H9 (cell line): ENCODE results near the gene MYO5B. TPM values are rescaled to one million over a fixed set of nuclear protein-coding genes. Genes with fewer than 3 reads are reported as not detected.

ENCODE experiments used
- DNase-seq: peaks from one replicate; pipeline ENCODE4 v3.0.0-alpha.2; 2017
- H2AFZ ChIP-seq: one replicate; pipeline ENCODE4 v1.6.1; 2013; ENCODE audit warnings: mild to moderate bottlenecking, low read length, control low read depth, moderate library complexity
- H2AK5ac ChIP-seq: 2 replicates; pipeline ENCODE4 v1.6.1; 2013; ENCODE audit warnings: low read length, control low read depth, mixed read lengths; ENCODE audit not compliant: insufficient read length
- H2BK120ac ChIP-seq: one replicate; pipeline ENCODE4 v1.6.1; 2013; ENCODE audit warnings: low read depth, mild to moderate bottlenecking, low read length, control low read depth, inconsistent platforms; ENCODE audit not compliant: poor library complexity, severe bottlenecking
- H2BK12ac ChIP-seq: 2 replicates; pipeline ENCODE4 v1.6.1; 2013; ENCODE audit warnings: low read length, control low read depth, mixed read lengths, low read depth; ENCODE audit not compliant: insufficient read length
- H2BK15ac ChIP-seq: 2 replicates; pipeline ENCODE4 v1.6.1; 2013; ENCODE audit warnings: low read depth, low read length, control low read depth
- H2BK20ac ChIP-seq: one replicate; pipeline ENCODE4 v1.6.1; 2013; ENCODE audit warnings: low read depth, mild to moderate bottlenecking, low read length, control low read depth, inconsistent platforms; ENCODE audit not compliant: poor library complexity, severe bottlenecking
- H2BK5ac ChIP-seq: 2 replicates; pipeline ENCODE4 v1.6.1; 2013; ENCODE audit warnings: low read length, control low read depth, mixed read lengths; ENCODE audit not compliant: insufficient read length
- H3K14ac ChIP-seq: 2 replicates; pipeline ENCODE4 v1.6.1; 2013; ENCODE audit warnings: low read length, control low read depth; ENCODE audit not compliant: insufficient read depth
- H3K18ac ChIP-seq: 2 replicates; pipeline ENCODE4 v1.6.1; 2013; ENCODE audit warnings: low read depth, mild to moderate bottlenecking, mixed read lengths, low read length, control low read depth; ENCODE audit not compliant: insufficient read length
- H3K23ac ChIP-seq: 2 replicates; pipeline ENCODE4 v1.6.1; 2013; ENCODE audit warnings: low read length, control low read depth, mixed read lengths, low read depth; ENCODE audit not compliant: insufficient read length
- H3K23me2 ChIP-seq: 2 replicates; pipeline ENCODE4 v1.6.1; 2013; ENCODE audit warnings: low read depth, mild to moderate bottlenecking, mixed read lengths, low read length, control low read depth; ENCODE audit not compliant: insufficient read length, poor library complexity, severe bottlenecking
- H3K27ac ChIP-seq: 2 replicates; pipeline ENCODE4 v1.5.1; 2013; ENCODE audit warnings: low read length, control low read depth, mixed read lengths, low read depth; ENCODE audit not compliant: insufficient read length
- H3K27me3 ChIP-seq: 2 replicates; pipeline ENCODE4 v1.6.1; 2013; ENCODE audit warnings: low read length, control low read depth, inconsistent platforms; ENCODE audit not compliant: insufficient read depth
- H3K4ac ChIP-seq: 2 replicates; pipeline ENCODE4 v1.6.1; 2013; ENCODE audit warnings: low read depth, mild to moderate bottlenecking, control low read depth, inconsistent platforms, low read length, moderate library complexity
- H3K4me1 ChIP-seq: 2 replicates; pipeline ENCODE4 v1.6.1; 2013; ENCODE audit warnings: low read length, control low read depth, inconsistent platforms; ENCODE audit not compliant: insufficient read depth
- H3K4me2 ChIP-seq: 2 replicates; pipeline ENCODE4 v1.6.1; 2013; ENCODE audit warnings: low read length, control low read depth, mixed read lengths; ENCODE audit not compliant: insufficient read length, insufficient read depth
- H3K56ac ChIP-seq: 2 replicates; pipeline ENCODE4 v1.6.1; 2013; ENCODE audit warnings: low read depth, mild to moderate bottlenecking, mixed read lengths, low read length, control low read depth; ENCODE audit not compliant: insufficient read length
- H3K79me1 ChIP-seq: 2 replicates; pipeline ENCODE4 v1.6.1; 2013; ENCODE audit warnings: low read depth, mild to moderate bottlenecking, moderate library complexity, low read length, control low read depth, inconsistent platforms; ENCODE audit not compliant: insufficient read depth, poor library complexity, severe bottlenecking
- H3K79me2 ChIP-seq: 2 replicates; pipeline ENCODE4 v1.6.1; 2013; ENCODE audit warnings: low read length, control low read depth, inconsistent platforms; ENCODE audit not compliant: insufficient read depth
- H3K9ac ChIP-seq: 2 replicates; pipeline ENCODE4 v1.6.1; 2013; ENCODE audit warnings: low read length, control low read depth, mixed read lengths; ENCODE audit not compliant: insufficient read length; ENCODE audit errors: extremely low read depth
- H3K9me3 ChIP-seq: one replicate; pipeline ENCODE4 v1.6.1; 2013; ENCODE audit warnings: low read depth, low read length, inconsistent platforms; ENCODE audit not compliant: control insufficient read depth
- H3T11ph ChIP-seq: one replicate; pipeline ENCODE4 v1.6.1; 2013; ENCODE audit warnings: mild to moderate bottlenecking, low read length, control low read depth, inconsistent platforms
- H4K20me1 ChIP-seq: one replicate; pipeline ENCODE4 v1.6.1; 2013; ENCODE audit not compliant: control insufficient read depth, insufficient read length, insufficient read depth
- H4K5ac ChIP-seq: 2 replicates; pipeline ENCODE4 v1.6.1; 2013; ENCODE audit warnings: low read depth, mild to moderate bottlenecking, mixed read lengths, low read length, control low read depth; ENCODE audit not compliant: insufficient read length
- H4K8ac ChIP-seq: replicated peaks from 2 replicates; pipeline ENCODE4 v1.6.1; 2013; ENCODE audit warnings: low read length, control low read depth, mixed read lengths, low read depth; ENCODE audit not compliant: insufficient read length
- H4K91ac ChIP-seq: 2 replicates; pipeline ENCODE4 v1.6.1; 2013; ENCODE audit warnings: low read depth, mild to moderate bottlenecking, moderate library complexity, mixed read lengths, low read length, control low read depth; ENCODE audit not compliant: insufficient read length
- H3K27ac Mint-ChIP-seq, 3 experiments: 2 replicates in 2 of 3; 3 replicates in 1 of 3; pipeline ENCODE4 v1.8.0; 2020 to 2021; ENCODE audit warnings: mixed read lengths in 3 of 3, mild to moderate bottlenecking in 1 of 3, moderate library complexity in 1 of 3
- H3K27me3 Mint-ChIP-seq: 2 replicates; pipeline ENCODE4 v1.8.0; 2021; ENCODE audit warnings: low read depth, mild to moderate bottlenecking, moderate library complexity, mixed read lengths
- H3K36me3 Mint-ChIP-seq, 3 experiments: 2 replicates in 2 of 3; 3 replicates in 1 of 3; pipeline ENCODE4 v1.8.0; 2020 to 2021; ENCODE audit warnings: low read depth in 3 of 3, mixed read lengths in 3 of 3; ENCODE audit not compliant: insufficient read depth in 1 of 3
- H3K4me1 Mint-ChIP-seq, 2 experiments: 2 replicates each; pipeline ENCODE4 v1.8.0; 2020; ENCODE audit warnings: mixed read lengths in 2 of 2
- H3K4me3 Mint-ChIP-seq, 2 experiments: 2 replicates in 1 of 2; 3 replicates in 1 of 2; pipeline ENCODE4 v1.8.0; 2020 to 2021; ENCODE audit warnings: mild to moderate bottlenecking in 2 of 2, mixed read lengths in 2 of 2, moderate library complexity in 1 of 2
- H3K9me3 Mint-ChIP-seq, 2 experiments: 2 replicates in 1 of 2; 3 replicates in 1 of 2; pipeline ENCODE4 v1.8.0; 2020; ENCODE audit warnings: mild to moderate bottlenecking in 2 of 2, mixed read lengths in 2 of 2, moderate library complexity in 1 of 2
- CTCF ChIP-seq: fragments of 200-600 bp; sonication (generic); conservative IDR thresholded peaks from 3 replicates; pipeline ENCODE4 v1.8.0; 2021; ENCODE audit warnings: antibody characterized with exemption, mild to moderate bottlenecking
- WGBS: extraction: QIAGEN DNeasy Blood & Tissue Kit; methylation state at CpG from one replicate; pipeline ENCODE4 v1.1.7; 2013; ENCODE audit warnings: missing lambda C conversion rate, low lambda C conversion rate, mixed read lengths; ENCODE audit not compliant: insufficient read length; ENCODE audit errors: extremely low coverage; 5-methylcytosine and 5-hydroxymethylcytosine counted together
- total RNA-seq: library from RNA; stranded (reverse); gene quantifications from 2 replicates; pipeline ENCODE4 v1.2.1, GENCODE V29; 2021

The MYO5B gene
- total RNA-seq, 1 experiment from 2014 or later = 9.3 TPM

- H3K18ac ChIP-seq = no peak overlapping the region
- H2BK15ac ChIP-seq = no peak overlapping the region
- whole genome bisulfite sequencing = no CpG with 5 or more reads among the region's 1 CpG
- H3K4me3 Mint-ChIP-seq = no peak overlapping the region
- H3K27ac Mint-ChIP-seq = no peak overlapping the region
- peaks cover 4 to 10% of the 10 kb centered on the region in 2 experiments for H3K4me1 Mint-ChIP-seq
- H2AFZ ChIP-seq = no peak overlapping the region
- H2BK12ac ChIP-seq = no peak overlapping the region
- H3K9me3 Mint-ChIP-seq = no peaks in the 10 kb centered on the region
- no peaks in the 10 kb centered on the region for H3K79me2 ChIP-seq
- H3K27me3 Mint-ChIP-seq = no peaks in the 10 kb centered on the region; the same call in 1 of the 2 replicates
- no peak overlapping the region for H3K23ac ChIP-seq
- H3K4me1 ChIP-seq = peaks cover 2% of the 10 kb centered on the region; the same call in 1 of the 2 replicates
- H2BK20ac ChIP-seq = no peak overlapping the region
- H3K23me2 ChIP-seq = no peaks in the 10 kb centered on the region
- H3K14ac ChIP-seq = no peak overlapping the region
- no peak overlapping the region for H2AK5ac ChIP-seq
- H3K79me1 ChIP-seq = no peaks in the 10 kb centered on the region
- H3K27ac ChIP-seq = no peak overlapping the region
- no peak overlapping the region for H3K4me2 ChIP-seq
- no peak overlapping the region for H2BK120ac ChIP-seq
- no peaks in the 10 kb centered on the region for H4K20me1 ChIP-seq
- no peak overlapping the region for H4K8ac ChIP-seq
- no peaks in the 10 kb centered on the region for H3K36me3 Mint-ChIP-seq
- no peak overlapping the region for H4K91ac ChIP-seq
- no peak overlapping the region for H3K56ac ChIP-seq
- DNase-seq = no peak
- no peak for TF ChIP-seq CTCF
- H3K9ac ChIP-seq = no peak overlapping the region
- H2BK5ac ChIP-seq = no peak overlapping the region
- no peak overlapping the region for H4K5ac ChIP-seq
- H3T11ph ChIP-seq = no peak overlapping the region
- H3K9me3 ChIP-seq = no peaks in the 10 kb centered on the region
- H3K27me3 ChIP-seq = no peaks in the 10 kb centered on the region
- H3K4ac ChIP-seq = no peak overlapping the region
These were observed 246.0 kb downstream of the MYO5B start for GRCh38 chr18:49948975-49949374.
